GM10248 (cell line): ENCODE measurements around the gene CTNNBL1.

Source experiments
- CTCF ChIA-PET: fragments of 300-600 bp; sonication (Branson Sonifier 250); formaldehyde crosslinking; extraction: SDS; loops from one replicate; lab custom pipeline; 2021; ENCODE audit warnings: antibody characterized with exemption; lab: Yijun Ruan, JAX
- POLR2A ChIA-PET: fragments of 350-650 bp; sonication (Branson Sonifier 250); formaldehyde crosslinking; extraction: SDS; loops from one replicate; lab custom pipeline; 2020; ENCODE audit warnings: antibody characterized with exemption; lab: Yijun Ruan, JAX
- DNase-seq: peaks from one replicate; pipeline ENCODE4 v3.0.0; 2012; ENCODE audit errors: extremely low spot score
- CTCF ChIP-seq: IDR thresholded peaks from 2 replicates; pipeline ENCODE4 v1.5.1; 2012; ENCODE audit warnings: mild to moderate bottlenecking, low read depth; ENCODE audit errors: extremely low read depth, missing control alignments, control extremely low read depth

The CTNNBL1 gene

GRCh38 chr20:37918035-37918434, 224.2 kb downstream of the CTNNBL1 start:
- no peak for TF ChIP-seq CTCF
- no peak for DNase-seq
- POLR2A ChIA-PET = no interaction called here
- CTCF ChIA-PET = interaction anchor here (0.8 kb wide), 1 partner anchor 76 kb away, joined by 3 read pairs; no protein-coding TSS in a partner anchor

- TF ChIP-seq CTCF = no peak
- ChIA-PET CTCF (no interaction called here), POLR2A (no interaction called here)
- DNase-seq = no peak
Observed at GRCh38 chr20:37919389-37920040, 225.7 kb downstream of the CTNNBL1 start.

GRCh38 chr20:37920270-37920669, 226.4 kb downstream of the CTNNBL1 start:
- ChIA-PET POLR2A (interaction anchor here (0.6 kb wide), 1 partner anchor 36 kb away, joined by 3 read pairs; no protein-coding TSS in a partner anchor), CTCF (no interaction called here)
- no peak for DNase-seq
- TF ChIP-seq CTCF = no peak

GRCh38 chr20:37920679-37921322, 227.0 kb downstream of the CTNNBL1 start:
- ChIA-PET POLR2A (interaction anchor here (0.6 kb wide), 1 partner anchor 35 kb away, joined by 3 read pairs; no protein-coding TSS in a partner anchor), CTCF (no interaction called here)
- no peak for DNase-seq
- TF ChIP-seq CTCF = no peak

GRCh38 chr20:37921341-37921929, 227.6 kb downstream of the CTNNBL1 start:
- no peak for TF ChIP-seq CTCF
- ChIA-PET POLR2A (no interaction called here), CTCF (no interaction called here)
- DNase-seq = peak; percentile 77
